Astrocyte of the cerebellum (primary cell): ENCODE results near the gene CLEC20A.

Source experiments
- DNase-seq: peaks from one replicate; pipeline ENCODE4 v3.0.0-alpha.2; 2011; ENCODE audit warnings: low read depth
- H3K4me3 ChIP-seq: 2 replicates; pipeline ENCODE4 v1.5.1; 2011; ENCODE audit warnings: mild to moderate bottlenecking, low read depth, low read length, moderate library complexity
- CTCF ChIP-seq: IDR thresholded peaks from 2 replicates; pipeline ENCODE4 v1.5.1; 2012; ENCODE audit warnings: low read length, low read depth, moderate library complexity, mild to moderate bottlenecking; ENCODE audit errors: missing control alignments
- in situ Hi-C: cut with HindIII; loops from 2 replicates; pipeline ENCODE4 v1.10.0; 2017; ENCODE audit warnings: low sequenced_read_pairs

Gene CLEC20A

GRCh38 chr1:178536329-178536728, 39.6 kb upstream of the CLEC20A start:
- in situ Hi-C loops, result no loop called here
- no peak for TF ChIP-seq CTCF

GRCh38 chr1:178534137-178534868, 37.5 kb upstream of the CLEC20A start:
- no peak for TF ChIP-seq CTCF
- no peak overlapping the region for H3K4me3 ChIP-seq
- DNase-seq, result no peak
- in situ Hi-C loops, result no loop called here

More at GRCh38 chr1:178536329-178536728, 39.6 kb upstream of the CLEC20A start:
- H3K4me3 ChIP-seq, result no peak overlapping the region
- no peak for DNase-seq

GRCh38 chr1:178533121-178533946, 36.6 kb upstream of the CLEC20A start:
- in situ Hi-C loops, result no loop called here
- DNase-seq, result no peak
- no peak overlapping the region for H3K4me3 ChIP-seq
- no peak for TF ChIP-seq CTCF

- H3K4me3 ChIP-seq, result no peak overlapping the region
- peak; percentile 90 for TF ChIP-seq CTCF
- in situ Hi-C loops, result no loop called here
- peak; percentile 57 for DNase-seq
These were observed 35.6 kb upstream of the CLEC20A start for GRCh38 chr1:178532392-178532791.

GRCh38 chr1:178531887-178532286, 35.1 kb upstream of the CLEC20A start:
- in situ Hi-C loops, result no loop called here
- no peak overlapping the region for H3K4me3 ChIP-seq
- DNase-seq, result no peak
- TF ChIP-seq CTCF, result no peak

- TF ChIP-seq CTCF, result no peak
- no peak for DNase-seq
- in situ Hi-C loops, result no loop called here
- H3K4me3 ChIP-seq, result no peak overlapping the region
These were observed 33.7 kb upstream of the CLEC20A start for GRCh38 chr1:178530502-178530901.
